K562 treated with DMSO at 1 percent for 48 hours (cell line): Measurements from ENCODE around the gene C9orf43. TPM values are rescaled to one million over a fixed set of nuclear protein-coding genes. Genes with fewer than 3 reads are reported as not detected.

Experiments
- total RNA-seq: library from RNA; unstranded; fragments of 300-600 nt; gene quantifications from 2 replicates; pipeline ENCODE4 v1.2.3, GENCODE V29; 2022; ENCODE audit warnings: low replicate concordance; ENCODE audit errors: extremely low read depth

The C9orf43 gene, protein sequence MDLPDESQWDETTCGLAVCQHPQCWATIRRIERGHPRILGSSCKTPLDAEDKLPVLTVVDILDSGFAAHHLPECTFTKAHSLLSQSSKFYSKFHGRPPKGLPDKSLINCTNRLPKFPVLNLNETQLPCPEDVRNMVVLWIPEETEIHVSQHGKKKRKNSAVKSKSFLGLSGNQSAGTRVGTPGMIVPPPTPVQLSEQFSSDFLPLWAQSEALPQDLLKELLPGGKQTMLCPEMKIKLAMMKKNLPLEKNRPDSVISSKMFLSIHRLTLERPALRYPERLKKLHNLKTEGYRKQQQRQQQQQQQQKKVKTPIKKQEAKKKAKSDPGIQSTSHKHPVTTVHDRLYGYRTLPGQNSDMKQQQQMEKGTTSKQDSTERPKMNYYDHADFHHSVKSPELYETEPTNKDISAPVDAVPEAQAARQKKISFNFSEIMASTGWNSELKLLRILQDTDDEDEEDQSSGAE
- not detected in 2 replicates for total RNA-seq

GRCh38 chr9:113410207-113410864 lies at the start of gene C9orf43, which contains the start of gene POLE3:
Gene C9orf43, plus strand, starts transcription at chr9:113410747. Its CDS starts 2,747 bp downstream, at chr9:113413494.
Gene POLE3, minus strand, starts transcription at chr9:113410675. Its CDS starts 382 bp downstream, at chr9:113410293.

GRCh38 chr9:113376634-113377567 lies 33.6 kb upstream of the C9orf43 start, which contains the start of gene HDHD3:
Gene HDHD3, minus strand, starts transcription at chr9:113376986. Its CDS starts 2,632 bp downstream, at chr9:113374354.

DNA sequence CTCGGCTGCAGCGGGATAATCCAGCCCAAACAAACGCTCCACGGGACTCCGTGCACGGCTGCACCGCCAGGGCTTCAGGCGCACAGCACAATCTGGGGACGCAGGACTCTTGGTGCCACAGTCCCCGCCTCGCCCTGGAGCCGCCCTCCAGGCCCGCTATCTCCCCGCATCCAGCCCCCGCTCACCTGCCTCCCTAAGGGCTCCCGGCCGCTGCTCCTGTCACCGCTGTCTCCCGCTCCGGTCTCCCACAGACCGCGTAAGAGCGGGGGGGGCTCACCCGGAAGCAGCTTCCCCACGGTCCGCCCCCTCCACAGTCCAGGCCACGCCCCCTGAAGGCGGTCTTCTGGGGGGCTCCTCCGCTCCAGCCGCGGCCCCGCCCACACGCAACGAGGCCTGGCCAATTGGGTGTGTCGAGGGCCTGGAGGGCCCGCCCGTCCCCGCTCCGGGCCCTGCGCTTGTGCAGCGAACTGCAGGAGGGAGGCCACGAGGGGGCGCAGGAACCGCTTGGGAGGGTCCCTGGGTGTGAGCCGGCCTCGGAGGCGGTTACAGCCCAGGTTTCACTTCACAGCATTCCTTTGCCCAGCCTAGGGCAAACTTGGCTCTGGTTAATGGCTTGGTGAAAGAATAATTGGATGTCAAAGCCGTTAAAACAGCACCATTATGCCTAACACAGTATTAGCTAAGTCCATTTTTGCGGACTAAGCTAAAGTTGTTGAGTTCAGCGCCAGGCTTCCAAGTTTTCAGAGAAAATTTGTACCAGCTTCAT lies 9.3 kb upstream of the C9orf43 start, which contains the start of gene ALAD:
Gene ALAD (minus strand): TSS at position 258 of the 766 bp plus-strand sequence. CDS start 7,725 bp downstream, outside the sequence.

DNA sequence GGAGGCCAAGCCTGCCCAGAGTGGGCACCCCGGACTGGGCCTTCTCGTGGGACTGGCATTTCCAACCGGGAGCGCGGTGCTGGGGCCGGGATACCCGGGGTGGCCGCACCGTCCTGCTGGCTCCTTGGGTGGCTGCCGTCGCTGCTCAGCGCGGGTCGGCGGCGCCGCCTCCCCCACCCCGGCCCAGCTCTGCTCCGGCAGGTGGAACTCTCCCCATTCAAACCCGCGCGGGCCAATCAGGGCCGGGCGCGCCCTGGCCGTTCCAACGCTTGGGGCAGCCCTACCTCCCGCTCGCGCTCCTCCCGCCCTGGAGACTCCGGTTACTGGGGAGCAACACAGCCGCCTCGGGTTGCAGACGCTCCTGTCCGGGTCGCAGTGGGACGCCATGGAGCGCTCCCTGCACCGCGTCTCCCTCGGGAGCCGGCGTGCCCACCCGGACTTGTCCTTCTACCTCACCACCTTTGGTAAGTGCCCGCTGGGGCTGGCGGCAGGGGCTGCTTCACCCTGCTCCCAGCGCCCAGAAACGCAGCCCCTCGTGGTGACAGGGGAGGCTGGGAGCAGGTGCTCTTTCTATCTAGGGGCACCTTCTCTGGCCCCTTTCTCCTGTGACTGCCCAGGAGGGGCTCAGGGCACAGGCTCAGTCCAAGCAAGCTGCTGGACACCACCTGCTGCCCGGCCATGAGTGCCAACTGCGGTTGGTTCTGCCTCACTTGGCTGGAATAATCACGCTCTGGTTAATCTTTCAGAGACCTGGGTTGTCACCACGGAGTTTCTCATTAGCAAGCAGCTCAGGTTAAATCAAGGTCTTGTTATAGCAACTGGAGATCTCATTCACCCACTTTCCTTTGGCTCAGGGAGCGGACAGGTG lies 53.1 kb downstream of the C9orf43 start, which contains the start of gene RGS3:
Gene RGS3 (plus strand): TSS at position 310 of the 868 bp plus-strand sequence. CDS start 76 bp downstream, at position 386.

Other genes with a start within 250 kb of the C9orf43 start
- not detected in 2 replicates for gene FKBP15, start 189.5 kb upstream of the C9orf43 start, total RNA-seq
- not detected in 2 replicates for gene SLC31A1, start 189.2 kb upstream of the C9orf43 start, total RNA-seq
- gene CDC26, start 135.2 kb upstream of the C9orf43 start, total RNA-seq = not detected in 2 replicates
- not detected in 2 replicates for gene PRPF4, start 135.1 kb upstream of the C9orf43 start, total RNA-seq
- not detected in 2 replicates for gene RNF183, start 107.4 kb upstream of the C9orf43 start, total RNA-seq
- gene WDR31, start 70.5 kb upstream of the C9orf43 start, total RNA-seq = not detected in 2 replicates
- not detected in 2 replicates for gene BSPRY, start 61.2 kb upstream of the C9orf43 start, total RNA-seq
- gene HDHD3, start 33.8 kb upstream of the C9orf43 start, total RNA-seq = not detected in 2 replicates
- not detected in 2 replicates for gene ALAD, start 9.5 kb upstream of the C9orf43 start, total RNA-seq
- not detected in 2 replicates for gene POLE3, start 72 bp upstream of the C9orf43 start, total RNA-seq
- gene RGS3, start 53.0 kb downstream of the C9orf43 start, total RNA-seq = not detected in 2 replicates